ENCODE data around the gene SEZ6. TPM values are rescaled to one million over a fixed set of nuclear protein-coding genes. Genes with fewer than 3 reads are reported as not detected.

Gene SEZ6
- total RNA-seq, 2 donors from 2014 or later, result 0.35 TPM; not detected in 1

GRCh38 chr17:28968914-28969295 is 36.9 kb downstream of the SEZ6 start:
- no peak for DNase-seq (ENCODE audit: low spot score)
- H3K4me3 ChIP-seq, result no peak overlapping the region
- no peaks in the 10 kb centered on the region for H3K27me3 ChIP-seq
- H3K9me3 ChIP-seq, result no peaks in the 10 kb centered on the region
- no peak overlapping the region for H3K27ac ChIP-seq
- no peak for TF ChIP-seq CTCF (IDR thresholded peaks at IDR 0.05)
- peaks cover 0 to 36% of the 10 kb centered on the region in 2 donors for H3K4me1 ChIP-seq
- H3K36me3 ChIP-seq, result no peaks in the 10 kb centered on the region

- H3K36me3 ChIP-seq, result no peaks in the 10 kb centered on the region
- H3K27ac ChIP-seq, result no peak overlapping the region
- H3K9me3 ChIP-seq, result no peaks in the 10 kb centered on the region
- H3K4me3 ChIP-seq, result no peak overlapping the region
- no peaks in the 10 kb centered on the region for H3K27me3 ChIP-seq
- H3K4me1 ChIP-seq, result peaks cover 0 to 31% of the 10 kb centered on the region in 2 donors
- no peak for TF ChIP-seq CTCF (IDR thresholded peaks at IDR 0.05)
- no peak for DNase-seq (ENCODE audit: low spot score)
These were observed 37.5 kb downstream of the SEZ6 start for GRCh38 chr17:28968231-28968913.

GRCh38 chr17:28967221-28968135 is 38.4 kb downstream of the SEZ6 start:
- DNase-seq (ENCODE audit: low spot score), result no peak
- Histone ChIP-seq H3K36me3 (no peaks in the 10 kb centered on the region), H3K4me3 (no peak overlapping the region), H3K4me1 (peaks cover 0 to 27% of the 10 kb centered on the region in 2 donors), H3K27ac (no peak overlapping the region), H3K27me3 (no peaks in the 10 kb centered on the region), H3K9me3 (no peaks in the 10 kb centered on the region)
- no peak for TF ChIP-seq CTCF (IDR thresholded peaks at IDR 0.05)

- no peak for DNase-seq (ENCODE audit: low spot score)
- Histone ChIP-seq H3K4me3 (no peak overlapping the region), H3K9me3 (no peaks in the 10 kb centered on the region), H3K4me1 (peaks cover 0 to 18% of the 10 kb centered on the region in 2 donors), H3K27me3 (no peaks in the 10 kb centered on the region), H3K27ac (no peak overlapping the region), H3K36me3 (no peaks in the 10 kb centered on the region)
- no peak for TF ChIP-seq CTCF (IDR thresholded peaks at IDR 0.05)
These were observed 42.0 kb downstream of the SEZ6 start for GRCh38 chr17:28963841-28964240.

- Histone ChIP-seq H3K27me3 (no peaks in the 10 kb centered on the region), H3K9me3 (no peaks in the 10 kb centered on the region), H3K27ac (no peak overlapping the region), H3K36me3 (no peaks in the 10 kb centered on the region), H3K4me1 (peaks cover 0 to 11% of the 10 kb centered on the region in 2 donors), H3K4me3 (no peak overlapping the region)
- DNase-seq (ENCODE audit: low spot score), result no peak
- no peak for TF ChIP-seq CTCF (IDR thresholded peaks at IDR 0.05)
These were observed 42.7 kb downstream of the SEZ6 start for GRCh38 chr17:28963055-28963611.
